Stimulated activated CD8-positive, alpha-beta memory T cell treated with anti-CD3 and anti-CD28 coated beads, Interleukin-15, amount 100 ng/mL, for 24 hours (primary cell): Measurements from ENCODE around the gene FABP6.

Source experiments
- DNase-seq: peaks from one replicate; pipeline ENCODE4 v3.0.0-alpha.2; 2020; ENCODE audit warnings: low read depth

FABP6 gene

DNA sequence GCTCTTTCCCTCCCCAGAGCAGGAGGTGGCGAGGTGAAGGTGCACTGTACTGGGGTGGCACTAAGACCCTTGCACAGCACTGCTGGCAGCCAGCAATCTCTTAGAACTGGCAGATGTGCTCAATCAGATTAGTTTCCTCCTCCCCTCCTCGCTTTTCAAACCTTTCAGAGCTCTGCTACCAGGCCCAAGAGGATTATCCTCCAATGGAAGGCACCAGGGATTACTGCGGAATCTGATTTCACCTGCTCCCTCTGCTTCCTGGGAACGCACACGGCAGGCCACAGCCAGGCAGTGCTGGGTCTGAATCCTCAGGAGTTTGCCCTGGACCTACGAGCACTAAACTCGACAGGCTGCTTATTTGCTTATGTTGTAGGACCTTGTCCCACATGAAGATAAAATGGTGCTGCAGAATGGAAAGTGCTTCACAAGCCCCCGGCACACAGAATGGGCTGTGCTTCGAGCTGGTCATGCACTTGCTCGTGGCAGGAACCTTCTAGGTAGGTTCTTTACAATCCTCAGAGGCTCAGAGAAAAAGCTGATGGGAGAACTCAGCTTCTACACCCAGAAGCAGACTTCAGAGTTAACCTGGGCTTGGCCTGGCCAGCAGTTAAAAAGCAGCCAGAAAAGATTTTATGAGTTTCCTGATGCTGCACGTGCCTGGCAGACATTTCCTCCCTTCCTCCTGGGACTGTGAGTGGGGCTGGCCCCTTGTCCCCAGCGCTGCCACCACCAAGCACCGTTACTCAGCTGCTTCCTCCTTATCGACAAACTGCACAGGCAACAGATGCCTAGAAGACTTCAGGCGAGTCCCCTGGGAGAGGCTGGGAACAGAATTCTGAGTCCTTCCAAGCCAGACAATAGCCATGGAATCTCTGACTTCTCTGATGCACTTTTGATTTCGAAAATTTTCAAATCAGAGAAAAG is 33.1 kb downstream of the FABP6 start:
- no peak for DNase-seq

DNA sequence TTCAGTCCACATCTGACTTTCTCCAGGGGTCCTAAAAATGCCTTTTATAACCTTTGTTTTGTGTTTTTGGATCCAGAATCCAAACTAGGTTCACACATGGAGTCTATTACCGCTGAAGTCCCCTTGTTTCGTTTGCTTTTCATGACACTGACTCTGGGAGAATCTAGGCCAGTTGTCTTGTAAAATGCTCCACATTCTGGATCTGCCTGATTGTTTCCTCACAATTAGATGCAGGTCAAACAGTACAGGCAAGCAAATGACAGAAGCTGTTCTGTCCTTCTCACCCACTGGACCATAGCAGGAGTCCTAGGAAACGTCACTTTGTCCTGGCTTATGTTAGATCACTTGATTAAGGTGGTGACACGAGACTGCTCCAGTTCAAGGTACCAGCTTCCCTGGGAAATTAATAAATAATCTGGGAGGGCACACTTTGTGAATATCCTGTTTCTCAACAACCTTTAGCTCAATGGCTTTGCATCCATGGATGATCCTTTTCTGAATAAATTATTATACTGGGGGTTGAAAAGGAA is 34.1 kb downstream of the FABP6 start:
- no peak for DNase-seq

DNA sequence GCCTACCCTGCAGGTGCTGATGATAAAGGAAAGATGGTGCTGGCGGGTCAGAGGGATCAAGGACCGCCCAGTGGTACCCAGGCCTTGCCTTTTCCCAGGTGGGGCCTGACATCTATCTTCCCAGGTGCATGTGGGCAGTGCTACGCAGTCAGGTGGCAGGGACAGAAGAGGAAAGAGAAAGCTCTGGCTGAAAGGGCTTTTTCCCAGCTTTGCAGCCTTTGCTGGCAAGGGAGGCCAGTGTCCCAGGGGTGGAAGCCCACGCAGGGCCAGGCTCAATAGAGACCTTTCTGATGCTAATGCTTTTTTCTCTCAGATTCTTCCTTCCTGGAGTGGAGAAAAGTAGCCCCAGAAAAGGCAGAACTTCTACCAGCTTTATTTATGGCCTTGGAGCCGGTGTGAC is 36.7 kb downstream of the FABP6 start:
- no peak for DNase-seq

DNA sequence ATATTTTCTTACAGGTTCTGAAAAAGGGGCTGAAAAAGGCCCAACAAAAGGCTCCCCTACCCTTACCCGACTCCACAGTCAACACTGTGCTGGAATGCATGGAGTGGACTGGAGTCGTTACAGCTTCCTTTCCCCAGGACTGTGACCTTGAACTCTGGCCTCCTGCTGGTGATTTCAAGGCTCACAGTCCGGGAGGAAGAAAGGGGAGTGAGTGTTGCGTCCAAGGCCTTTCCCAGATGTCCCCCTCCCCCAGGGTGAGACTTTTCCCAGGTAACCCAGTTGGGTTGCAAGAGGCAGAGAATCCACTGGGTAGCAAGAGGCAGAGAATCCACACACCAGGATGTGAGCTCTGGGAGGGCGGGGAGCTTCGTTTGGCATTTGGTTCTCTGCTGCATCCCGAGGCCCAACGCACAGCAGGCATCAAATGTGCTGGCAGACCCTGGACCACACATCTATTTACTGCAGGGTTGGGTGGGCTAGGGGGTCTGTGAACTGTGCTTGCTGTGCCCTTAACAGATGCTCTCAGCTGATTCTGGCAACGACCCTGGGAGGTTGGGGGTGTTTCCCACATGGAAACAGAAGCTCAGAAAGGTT is 37.5 kb downstream of the FABP6 start:
- no peak for DNase-seq

DNA sequence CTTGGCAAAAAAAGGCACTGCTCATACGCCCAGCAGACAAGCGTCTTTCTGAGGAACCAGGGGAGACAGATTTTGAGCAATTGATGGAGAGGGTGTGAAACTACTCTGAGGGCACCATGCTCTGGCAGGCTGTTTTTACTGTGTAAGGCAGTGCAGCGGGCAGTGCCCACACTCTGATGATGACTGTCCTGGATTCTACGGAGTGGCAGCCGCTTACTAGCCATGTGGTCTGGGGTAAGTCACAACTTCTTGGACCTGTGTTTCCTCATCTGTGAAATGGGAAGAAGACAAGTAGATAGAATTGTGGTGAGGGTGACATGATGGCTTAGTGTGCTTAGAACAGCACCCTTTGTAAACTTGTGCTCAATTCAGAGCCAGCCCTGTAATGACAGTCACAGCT is 38.8 kb downstream of the FABP6 start:
- no peak for DNase-seq

DNA sequence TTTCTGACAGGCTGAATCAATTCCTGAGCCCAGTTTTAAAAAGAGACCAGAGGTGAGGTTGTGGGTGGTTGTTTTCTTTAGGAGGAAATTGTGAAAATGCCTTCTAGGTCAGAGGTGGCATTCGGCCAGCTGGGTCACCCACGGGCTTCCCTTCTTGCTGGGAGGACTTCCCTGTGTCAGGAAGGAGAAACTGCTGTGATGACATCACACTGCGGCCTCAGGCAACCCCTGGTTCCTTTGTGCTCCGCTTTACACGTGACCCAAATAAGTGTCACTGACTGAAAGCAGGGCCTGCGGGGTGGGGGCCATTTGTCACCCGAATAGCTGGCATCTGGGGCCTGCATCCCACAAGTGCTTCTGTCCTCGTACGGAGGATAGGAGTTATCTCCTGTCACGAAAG is 39.7 kb downstream of the FABP6 start:
- no peak for DNase-seq

DNA sequence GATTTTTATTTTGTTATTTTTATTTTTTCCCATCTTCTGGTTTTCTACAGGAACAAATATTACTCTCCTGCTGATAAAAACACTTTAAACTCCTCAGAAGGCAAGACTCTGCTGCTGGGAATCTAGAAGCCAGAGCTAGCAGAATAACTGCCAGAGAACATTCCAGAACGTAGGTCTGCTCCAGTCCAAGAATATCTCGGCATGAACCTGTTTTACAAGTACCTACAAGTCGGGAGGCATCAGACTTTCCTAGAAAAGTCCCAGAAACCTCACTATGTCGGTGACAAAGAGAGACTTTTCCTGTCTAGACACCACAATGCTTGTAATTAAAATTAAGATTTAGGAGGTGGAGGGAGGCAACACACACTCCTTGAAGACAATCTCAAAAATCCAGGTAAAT is 41.4 kb downstream of the FABP6 start:
- DNase-seq = no peak

DNA sequence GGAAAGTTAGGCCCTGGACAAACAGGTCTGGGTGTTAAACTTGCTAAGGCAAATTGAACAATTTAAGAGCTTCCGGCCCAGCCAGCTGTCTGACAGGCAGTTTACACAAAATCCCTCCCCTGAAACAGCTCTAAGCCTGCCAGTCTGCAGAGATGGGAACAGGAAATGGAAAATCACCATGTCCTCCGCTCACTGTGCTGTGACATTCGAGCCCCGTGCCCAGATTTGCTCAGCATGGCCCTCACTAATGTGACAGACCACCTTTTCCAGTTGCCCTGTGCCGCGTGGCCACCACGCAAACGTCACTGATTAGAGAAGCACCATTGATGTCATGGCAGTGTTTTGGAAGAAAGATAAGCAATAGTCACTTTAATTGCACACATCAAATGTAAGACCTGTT is 42.1 kb downstream of the FABP6 start:
- no peak for DNase-seq

DNA sequence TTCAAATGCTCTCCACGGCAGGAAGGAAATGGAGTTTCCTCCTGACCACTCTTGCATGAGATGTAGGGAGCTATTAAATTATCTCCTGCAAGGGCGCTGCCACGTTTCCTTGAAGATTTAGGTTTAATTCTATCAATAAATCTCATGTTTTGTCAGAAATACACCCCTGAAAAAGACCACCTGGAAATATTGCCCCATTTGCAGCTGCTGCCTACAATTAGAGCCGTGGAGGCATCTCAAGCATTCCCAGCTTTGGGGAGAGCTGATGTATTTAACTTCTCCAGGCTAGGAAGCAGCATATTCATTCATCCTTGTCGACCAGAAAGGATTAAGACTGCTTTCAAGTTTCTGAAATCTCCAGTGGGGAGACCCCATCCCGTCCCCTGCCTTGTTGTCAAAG is 42.5 kb downstream of the FABP6 start:
- no peak for DNase-seq

DNA sequence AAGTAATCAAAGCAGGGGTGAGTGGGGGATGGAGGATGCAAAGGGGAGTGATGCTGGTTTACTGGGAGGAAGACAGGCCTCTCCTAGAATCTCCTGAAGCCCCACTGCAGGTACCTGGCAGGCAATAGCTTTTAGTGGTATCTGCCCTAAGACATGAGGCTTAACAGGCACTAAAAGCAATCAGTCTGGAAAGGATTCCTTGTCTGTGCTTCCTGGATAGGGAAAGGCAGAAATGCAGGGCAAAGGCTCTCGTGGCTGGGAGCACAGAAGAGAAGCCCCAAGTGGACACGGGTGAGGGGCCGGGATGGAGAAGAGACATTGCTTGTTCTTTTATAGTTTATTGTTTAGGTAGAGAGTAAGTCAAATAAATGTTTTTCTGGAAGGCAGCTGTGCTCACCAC is 43.0 kb downstream of the FABP6 start:
- DNase-seq = no peak

DNA sequence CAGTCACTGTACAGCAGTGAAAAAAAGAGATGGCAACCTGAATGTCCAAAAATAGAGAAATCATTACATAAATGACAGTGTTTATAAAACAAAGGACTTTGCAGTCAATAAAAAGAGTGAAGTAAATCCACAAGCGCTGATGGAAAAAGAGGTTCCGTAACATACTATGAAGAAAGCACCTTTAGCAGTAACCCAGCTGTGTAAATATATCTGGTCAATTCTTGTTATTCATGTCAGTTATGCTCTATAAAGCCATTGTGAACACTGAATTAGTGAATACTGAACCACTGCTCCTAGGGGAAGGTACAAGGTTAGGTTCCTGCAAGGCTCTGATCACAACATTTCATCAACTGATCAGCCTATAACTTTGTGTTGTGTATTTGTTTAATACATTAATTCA is 43.6 kb downstream of the FABP6 start:
- no peak for DNase-seq

DNA sequence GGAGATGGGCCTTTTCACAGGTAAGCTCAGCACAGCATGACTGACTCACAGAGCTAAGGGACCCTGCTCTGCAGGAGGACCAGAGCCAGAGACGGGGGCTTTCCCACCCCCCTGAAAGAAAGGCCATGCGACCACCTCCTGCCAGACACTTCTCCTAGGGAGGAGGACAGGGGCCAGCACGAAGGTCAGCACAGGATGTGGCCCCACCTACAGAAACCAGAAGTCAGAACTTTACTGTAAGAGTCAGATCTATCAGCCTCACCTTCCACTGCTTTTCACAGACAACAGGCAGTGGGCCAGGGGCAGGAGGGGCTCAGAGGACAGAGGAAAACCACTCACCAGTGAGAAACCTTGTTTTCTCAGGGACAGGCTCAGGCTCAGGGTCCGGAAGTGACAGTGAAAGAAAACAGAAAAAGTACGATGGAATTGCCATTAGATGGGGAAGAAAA is 45.2 kb downstream of the FABP6 start:
- no peak for DNase-seq

DNA sequence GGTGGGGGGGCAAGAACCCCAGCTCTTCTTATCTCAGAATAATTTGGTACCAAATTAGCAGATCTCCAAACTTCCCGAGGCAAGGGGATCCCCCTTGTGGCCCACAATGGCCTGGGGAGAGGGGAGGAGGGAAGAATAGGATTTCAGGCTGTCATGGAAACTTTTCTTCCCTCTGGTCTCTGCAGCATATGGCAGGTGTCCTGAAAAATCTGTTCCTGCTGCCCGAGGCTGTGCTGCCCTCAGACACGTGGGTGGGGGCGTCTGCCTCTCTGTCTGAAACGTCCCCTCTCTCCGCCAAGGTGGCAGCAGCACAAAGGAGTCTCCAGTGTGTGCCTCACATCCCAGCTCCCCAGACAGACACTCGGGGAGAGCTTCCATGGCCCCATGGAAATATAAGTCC is 49.0 kb downstream of the FABP6 start:
- DNase-seq = no peak

DNA sequence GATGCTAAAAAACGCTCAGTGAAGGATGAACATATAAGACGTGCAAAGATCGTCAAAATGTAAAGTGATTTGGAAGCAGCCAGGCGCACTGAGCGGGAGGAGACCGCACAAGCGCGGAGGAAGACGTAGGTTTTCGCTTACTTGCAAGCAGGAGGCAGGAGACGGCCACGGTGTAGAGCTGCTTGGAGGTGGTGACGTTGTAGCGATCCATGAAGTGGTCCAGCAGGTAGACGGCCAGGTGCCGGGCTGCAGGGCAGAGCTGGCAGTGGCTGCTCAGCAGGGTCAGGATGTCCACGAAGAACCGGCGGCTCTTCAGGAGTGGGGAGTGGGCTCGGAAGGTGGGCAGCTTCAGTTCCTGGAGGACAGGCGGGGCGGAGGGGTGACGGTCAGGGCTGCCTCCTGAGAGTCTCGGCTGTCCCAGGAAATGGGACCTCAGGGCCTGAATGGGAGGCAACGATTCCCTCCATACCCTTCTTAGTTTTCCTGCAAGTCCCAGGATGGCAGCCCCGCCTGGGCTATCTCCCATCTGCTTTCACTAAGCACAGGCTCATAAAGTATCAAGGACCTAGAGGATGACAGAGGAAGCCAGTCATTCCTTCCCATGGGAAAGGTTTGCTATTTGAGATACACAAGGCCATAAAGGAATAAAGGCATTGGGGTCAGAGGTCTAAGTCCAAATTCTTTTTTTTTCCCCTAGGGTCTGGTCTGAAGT is 51.2 kb downstream of the FABP6 start:
- no peak for DNase-seq

DNA sequence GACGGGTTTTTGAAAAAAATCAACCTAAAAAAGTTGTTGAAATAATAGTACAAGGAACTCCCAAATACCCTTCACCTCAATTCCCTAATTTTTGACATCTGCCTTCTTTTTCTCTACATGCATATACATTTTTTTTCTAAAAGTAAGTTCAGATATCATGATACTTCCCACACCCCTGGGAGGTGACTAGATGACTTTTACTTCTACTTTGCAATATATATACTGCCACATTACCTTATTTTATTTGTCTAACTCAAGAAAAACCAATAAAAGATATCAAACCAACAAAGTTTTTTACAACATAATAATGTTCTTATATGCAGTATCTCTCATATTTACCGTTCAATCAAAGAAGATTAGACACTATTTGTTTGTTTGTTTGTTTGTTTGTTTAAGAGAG is 52.0 kb downstream of the FABP6 start:
- no peak for DNase-seq

DNA sequence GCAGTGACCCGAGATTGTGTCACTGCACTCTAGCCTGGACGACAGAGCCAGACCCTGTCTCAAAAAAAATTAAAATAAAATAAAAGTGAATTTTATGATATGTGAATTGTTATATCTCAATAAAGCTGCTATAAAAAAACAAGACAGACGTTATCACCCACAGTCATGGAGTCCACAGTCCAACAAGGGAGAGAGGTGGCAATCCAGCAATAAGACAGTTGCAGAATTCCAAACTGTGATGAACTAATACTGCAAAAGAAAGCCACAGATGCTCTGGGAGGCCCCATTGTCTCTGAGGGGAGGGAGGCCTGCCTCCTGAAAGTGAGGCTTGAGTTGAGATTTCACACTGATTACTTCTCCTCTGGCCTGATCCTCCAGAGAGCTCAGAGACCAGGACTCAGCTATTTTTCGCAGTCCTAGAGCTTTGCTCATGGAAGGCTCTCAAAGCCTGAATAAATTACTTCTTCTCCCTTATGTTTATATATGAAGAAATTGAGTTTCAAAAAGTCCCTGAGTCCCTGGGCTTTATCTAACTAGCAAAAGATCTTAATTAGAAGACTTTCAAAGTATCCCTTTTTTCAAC is 55.1 kb downstream of the FABP6 start:
- no peak for DNase-seq

DNA sequence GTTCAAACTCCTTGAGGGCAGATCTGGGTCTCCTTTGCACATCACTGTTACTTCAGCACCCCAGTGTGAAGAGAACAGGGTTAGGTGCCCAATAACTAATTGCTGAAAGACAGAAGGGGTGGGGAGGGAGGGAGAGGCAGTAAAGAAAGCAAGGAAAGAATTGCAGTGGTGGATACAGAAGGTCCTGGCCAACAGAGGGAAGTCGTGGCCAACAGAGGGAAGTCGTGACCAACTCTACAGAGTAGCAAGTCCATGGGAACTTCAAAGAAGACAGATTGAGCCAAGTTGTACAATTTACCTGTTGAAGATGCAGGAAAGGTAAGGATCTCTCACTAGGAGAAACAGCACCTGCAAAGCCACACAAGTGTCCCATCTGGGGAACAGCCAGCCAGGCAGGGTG is 56.0 kb downstream of the FABP6 start:
- DNase-seq = no peak

DNA sequence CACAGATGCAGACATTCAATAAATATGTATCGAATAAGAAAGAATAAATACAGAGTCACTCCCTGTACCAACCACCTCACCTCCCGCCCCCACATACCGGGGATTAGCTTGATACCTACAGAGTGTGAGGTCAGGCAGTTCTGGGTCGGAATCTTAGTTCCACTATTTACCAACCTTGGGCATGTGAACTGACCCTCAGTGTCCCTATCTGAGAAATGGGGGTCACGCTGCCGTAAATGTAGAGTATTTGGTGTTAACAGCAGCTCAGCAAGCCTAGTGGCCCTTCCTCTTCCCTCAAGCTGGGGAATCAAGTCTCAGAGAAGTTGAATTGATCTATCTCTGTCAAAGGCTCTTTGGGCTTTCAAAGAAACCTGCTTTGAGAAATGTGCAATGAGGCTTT is 57.6 kb downstream of the FABP6 start:
- DNase-seq = no peak

DNA sequence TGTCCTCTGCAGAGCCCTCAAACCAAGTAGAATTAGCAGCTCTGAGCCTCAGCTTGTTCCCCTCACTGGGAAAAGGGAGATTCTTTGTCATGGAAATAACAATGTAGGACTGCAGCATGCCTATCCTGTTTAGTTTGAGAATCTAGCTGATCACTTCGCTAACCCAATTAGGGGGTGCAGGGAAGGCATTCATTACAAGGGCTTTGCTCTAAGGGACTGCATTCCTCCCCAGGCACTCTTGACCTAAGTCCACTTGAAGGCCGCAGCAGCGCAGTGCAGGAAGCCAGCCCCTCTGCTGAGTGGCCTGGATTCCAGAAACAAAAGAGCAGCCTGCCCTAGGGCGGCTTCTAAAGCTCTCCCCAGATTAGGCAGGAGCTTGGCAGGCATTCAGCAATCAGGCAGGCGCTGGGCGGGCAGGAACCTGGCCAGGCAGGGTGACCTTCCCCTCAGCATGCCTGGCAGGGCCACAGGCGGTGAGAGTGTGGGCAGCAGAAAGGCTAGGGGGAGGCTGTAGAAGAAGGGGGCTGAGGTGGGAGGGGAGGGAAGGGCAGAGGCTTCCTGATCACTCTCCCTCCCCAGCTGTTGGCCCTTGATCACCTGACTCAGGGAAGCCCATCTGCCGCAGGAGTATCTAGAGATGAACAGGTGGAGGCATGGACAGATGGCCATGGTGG is 58.2 kb downstream of the FABP6 start:
- no peak for DNase-seq
